HG02885 (cell line): ENCODE results near the gene PPP1R15B.

Experiments used
- ATAC-seq: cut with Tn5 transposase; IDR thresholded peaks from one replicate; pipeline ENCODE4 v1.9.1; 2021; ENCODE audit warnings: mild to moderate bottlenecking; ENCODE audit not compliant: unreplicated experiment, poor library complexity

Gene PPP1R15B

GRCh38 chr1:204445860-204446412 lies 34.3 kb upstream of the PPP1R15B start:
- no peak for ATAC-seq

GRCh38 chr1:204443871-204444581 lies 32.4 kb upstream of the PPP1R15B start:
- no peak for ATAC-seq

GRCh38 chr1:204443260-204443619 lies 31.6 kb upstream of the PPP1R15B start:
- ATAC-seq: no peak

GRCh38 chr1:204442376-204443259 lies 31.0 kb upstream of the PPP1R15B start:
- no peak for ATAC-seq

- no peak for ATAC-seq
These were observed 29.9 kb upstream of the PPP1R15B start for GRCh38 chr1:204441558-204441957.

- no peak for ATAC-seq
These were observed 28.2 kb upstream of the PPP1R15B start for GRCh38 chr1:204439621-204440375.

GRCh38 chr1:204438628-204439027 lies 27.0 kb upstream of the PPP1R15B start:
- no peak for ATAC-seq

- ATAC-seq: no peak
These were observed 26.4 kb upstream of the PPP1R15B start for GRCh38 chr1:204437796-204438570.

GRCh38 chr1:204435872-204436271 lies 24.3 kb upstream of the PPP1R15B start:
- no peak for ATAC-seq

GRCh38 chr1:204435381-204435831 lies 23.8 kb upstream of the PPP1R15B start:
- ATAC-seq: no peak

GRCh38 chr1:204434116-204434755 lies 22.6 kb upstream of the PPP1R15B start:
- no peak for ATAC-seq

- ATAC-seq: no peak
These were observed 21.1 kb upstream of the PPP1R15B start for GRCh38 chr1:204432708-204433107.

GRCh38 chr1:204431310-204432184 lies 19.9 kb upstream of the PPP1R15B start:
- no peak for ATAC-seq

- ATAC-seq: no peak
These were observed 18.1 kb upstream of the PPP1R15B start for GRCh38 chr1:204429746-204430145.

GRCh38 chr1:204426971-204427701 lies 15.5 kb upstream of the PPP1R15B start:
- no peak for ATAC-seq

- ATAC-seq: no peak
These were observed 14.9 kb upstream of the PPP1R15B start for GRCh38 chr1:204426474-204426873.

- no peak for ATAC-seq
These were observed 14.4 kb upstream of the PPP1R15B start for GRCh38 chr1:204426035-204426436.

GRCh38 chr1:204424621-204425020 lies 13.0 kb upstream of the PPP1R15B start:
- ATAC-seq: no peak
